HL-60 (cell line): Measurements from ENCODE around the gene GGA1.

Experiments
- DNase-seq, 2 experiments: peaks; one replicate each; pipeline ENCODE4 v3.0.0-alpha.2; 2010 to 2020; ENCODE audit warnings: low read depth in 1 of 2, low spot score in 1 of 2
- H3K27ac ChIP-seq: fragments of 250-450 bp; sonication (Bioruptor Pico); replicated peaks from 2 replicates; pipeline ENCODE4 v1.5.1; 2020; ENCODE audit warnings: mild to moderate bottlenecking, moderate library complexity
- H3K27me3 ChIP-seq: fragments of 250-450 bp; sonication (Bioruptor Pico); 2 replicates; pipeline ENCODE4 v1.5.1; 2021; ENCODE audit warnings: mild to moderate bottlenecking, moderate library complexity; ENCODE audit not compliant: insufficient read depth, poor library complexity, severe bottlenecking
- H3K4me3 ChIP-seq: replicated peaks from 2 replicates; pipeline ENCODE4 v1.5.1; 2011; ENCODE audit warnings: mild to moderate bottlenecking, control low read depth, low read length; ENCODE audit not compliant: insufficient read depth
- GABPA ChIP-seq: IDR thresholded peaks from 2 replicates; pipeline ENCODE4 v1.6.1; 2012; ENCODE audit warnings: low read depth
- POLR2AphosphoS5 ChIP-seq: IDR thresholded peaks from 2 replicates; pipeline ENCODE4 v1.6.1; 2012; ENCODE audit warnings: low read depth
- REST ChIP-seq: IDR thresholded peaks from 2 replicates; pipeline ENCODE4 v1.6.1; 2012; ENCODE audit warnings: low read depth; ENCODE audit not compliant: insufficient replicate concordance
- SPI1 ChIP-seq: IDR thresholded peaks from 2 replicates; pipeline ENCODE4 v1.6.1; 2012; ENCODE audit warnings: low read depth, mild to moderate bottlenecking, borderline replicate concordance
- TF ChIP-seq, protein P1 (sequence below): IDR thresholded peaks from one replicate; pipeline ENCODE4 v1.5.1; 2011; ENCODE audit warnings: low read length, control low read depth, inconsistent platforms; ENCODE audit not compliant: insufficient read depth

Gene GGA1

DNA sequence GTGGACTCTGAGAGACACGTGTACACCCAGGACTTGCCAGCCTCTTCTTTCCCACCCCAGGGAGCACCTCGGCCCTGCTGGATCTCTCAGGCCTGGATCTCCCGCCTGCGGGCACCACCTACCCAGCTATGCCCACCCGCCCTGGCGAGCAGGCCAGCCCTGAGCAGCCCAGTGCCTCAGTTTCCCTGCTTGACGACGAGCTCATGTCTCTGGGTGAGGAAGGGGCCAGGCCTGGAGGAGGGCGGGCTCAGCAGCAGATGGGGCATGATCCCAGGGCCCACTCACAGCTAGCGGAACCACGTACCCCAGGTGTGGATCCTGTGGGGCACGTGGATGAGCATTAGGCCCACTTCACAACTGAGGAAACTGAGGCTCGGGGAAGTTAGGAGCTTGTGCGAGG, 17.1 kb downstream of the GGA1 start:
- Histone ChIP-seq H3K27me3 (no peaks in the 10 kb centered on the region), H3K4me3 (no peak overlapping the region), H3K27ac (no peak overlapping the region)
- no peak for DNase-seq
- TF ChIP-seq GABPA (no peak), POLR2AphosphoS5 (no peak), REST (no peak), SPI1 (no peak)
- TF ChIP-seq, protein P1, sequence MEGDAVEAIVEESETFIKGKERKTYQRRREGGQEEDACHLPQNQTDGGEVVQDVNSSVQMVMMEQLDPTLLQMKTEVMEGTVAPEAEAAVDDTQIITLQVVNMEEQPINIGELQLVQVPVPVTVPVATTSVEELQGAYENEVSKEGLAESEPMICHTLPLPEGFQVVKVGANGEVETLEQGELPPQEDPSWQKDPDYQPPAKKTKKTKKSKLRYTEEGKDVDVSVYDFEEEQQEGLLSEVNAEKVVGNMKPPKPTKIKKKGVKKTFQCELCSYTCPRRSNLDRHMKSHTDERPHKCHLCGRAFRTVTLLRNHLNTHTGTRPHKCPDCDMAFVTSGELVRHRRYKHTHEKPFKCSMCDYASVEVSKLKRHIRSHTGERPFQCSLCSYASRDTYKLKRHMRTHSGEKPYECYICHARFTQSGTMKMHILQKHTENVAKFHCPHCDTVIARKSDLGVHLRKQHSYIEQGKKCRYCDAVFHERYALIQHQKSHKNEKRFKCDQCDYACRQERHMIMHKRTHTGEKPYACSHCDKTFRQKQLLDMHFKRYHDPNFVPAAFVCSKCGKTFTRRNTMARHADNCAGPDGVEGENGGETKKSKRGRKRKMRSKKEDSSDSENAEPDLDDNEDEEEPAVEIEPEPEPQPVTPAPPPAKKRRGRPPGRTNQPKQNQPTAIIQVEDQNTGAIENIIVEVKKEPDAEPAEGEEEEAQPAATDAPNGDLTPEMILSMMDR: no peak

GRCh38 chr22:37626144-37626543, 17.5 kb downstream of the GGA1 start:
- no peak for DNase-seq
- Histone ChIP-seq H3K27ac (no peak overlapping the region), H3K4me3 (no peak overlapping the region), H3K27me3 (no peaks in the 10 kb centered on the region)
- TF ChIP-seq REST: no peak

- Histone ChIP-seq H3K4me3 (no peak overlapping the region), H3K27ac (peak overlapping the region; percentile 59), H3K27me3 (no peaks in the 10 kb centered on the region)
- no peak for DNase-seq
- TF ChIP-seq, protein P1: no peak
- TF ChIP-seq SPI1 (no peak), GABPA (no peak), REST (no peak), POLR2AphosphoS5 (no peak)
Measured at GRCh38 chr22:37626556-37627075, 18.0 kb downstream of the GGA1 start.

DNA sequence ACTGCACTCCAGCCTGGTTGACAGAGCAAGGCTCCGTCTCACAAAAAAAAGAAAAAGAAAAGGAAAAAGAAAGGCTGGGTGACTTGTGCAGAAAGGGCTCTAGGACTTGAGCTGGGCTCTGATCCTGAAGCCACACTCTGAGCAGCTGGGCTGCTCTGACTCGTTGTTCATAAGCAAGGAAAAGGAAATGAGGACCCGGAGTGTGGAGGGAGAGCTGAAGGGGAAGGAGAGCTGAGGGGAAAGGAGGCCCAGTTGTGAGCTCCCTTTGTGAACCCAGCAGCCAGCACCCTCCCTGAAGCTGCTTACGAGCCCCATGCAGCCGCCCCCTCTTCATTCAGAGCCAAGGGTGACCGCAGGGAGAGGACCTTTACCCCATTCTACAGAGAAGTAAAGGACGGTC, 18.5 kb downstream of the GGA1 start:
- Histone ChIP-seq H3K4me3 (no peak overlapping the region), H3K27me3 (no peaks in the 10 kb centered on the region), H3K27ac (peak overlapping the region; percentile 59)
- TF ChIP-seq REST: no peak
- TF ChIP-seq, protein P1: no peak
- no peak for TF ChIP-seq SPI1
- DNase-seq: no peak
